Stimulated activated naive CD8-positive, alpha-beta T cell treated with anti-CD3 and anti-CD28 coated beads, Interleukin-15, amount 100 ng/mL, for 72 hours (primary cell): Measurements from ENCODE around the gene ACTG1.

Source experiments
- ATAC-seq: fragments of 150-1000 bp; cut with Tn5 transposase; 2 replicates; pipeline ENCODE4 v1.10.0; 2021; ENCODE audit warnings: mild to moderate bottlenecking, moderate library complexity
- DNase-seq, 2 donors: peaks; one replicate each; pipeline ENCODE4 v3.0.0; 2021 to 2022
- H3K27ac Mint-ChIP-seq, 2 donors: one replicate each; pipeline ENCODE4 v1.8.0; 2022; ENCODE audit warnings: mild to moderate bottlenecking in 2 of 2, mixed read lengths in 2 of 2, moderate library complexity in 2 of 2
- H3K27me3 Mint-ChIP-seq: one replicate; pipeline ENCODE4 v1.8.0; 2022; ENCODE audit warnings: mixed read lengths
- H3K4me1 Mint-ChIP-seq: one replicate; pipeline ENCODE4 v1.8.0; 2022; ENCODE audit warnings: mild to moderate bottlenecking, mixed read lengths
- H3K4me3 Mint-ChIP-seq, 2 donors: one replicate each; pipeline ENCODE4 v1.8.0; 2022; ENCODE audit warnings: mild to moderate bottlenecking in 2 of 2, mixed read lengths in 2 of 2, moderate library complexity in 1 of 2
- H3K9me3 Mint-ChIP-seq, 2 donors: one replicate each; pipeline ENCODE4 v1.8.0; 2022; ENCODE audit warnings: mixed read lengths in 2 of 2

ACTG1 gene

DNA sequence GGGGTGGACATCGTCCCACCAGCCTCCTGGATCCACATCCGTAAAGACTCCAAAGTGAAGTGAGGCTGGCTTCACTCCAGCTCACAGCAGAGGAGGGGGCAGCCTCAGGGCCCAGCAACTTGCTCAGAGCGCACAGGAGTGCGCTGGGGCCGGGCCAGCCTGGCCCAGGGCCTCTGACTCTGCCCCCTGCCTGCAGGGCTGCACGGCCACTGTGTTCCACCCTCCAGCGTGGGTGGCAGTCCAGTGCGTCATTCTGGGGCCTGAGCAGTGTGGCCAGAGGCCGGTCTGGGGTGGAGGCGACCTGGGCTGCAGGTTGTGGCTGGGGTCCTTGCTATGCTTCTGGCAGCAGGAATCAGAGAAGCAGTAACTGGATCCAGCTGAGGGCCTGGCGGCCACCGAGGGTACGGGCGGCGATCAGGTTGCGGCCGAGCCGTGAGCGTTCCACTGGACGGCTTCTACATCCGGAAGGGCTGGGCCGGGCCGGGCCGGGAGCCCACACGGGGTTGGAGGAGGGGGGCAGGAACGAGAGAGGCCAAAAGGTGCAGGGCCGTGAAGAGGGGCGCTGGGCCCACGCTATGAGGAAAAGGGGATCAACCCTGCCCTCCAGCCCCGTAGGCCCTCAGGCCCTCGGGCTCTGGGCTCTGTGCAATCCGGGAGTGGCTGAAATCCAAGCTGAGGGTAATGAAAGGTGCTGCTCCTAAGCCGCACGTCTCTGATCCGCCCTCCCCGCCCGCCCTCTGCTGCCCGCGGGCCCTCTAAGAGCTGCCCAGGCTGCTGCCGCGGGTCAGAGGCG is 15.2 kb upstream of the ACTG1 start, which contains the start of gene FSCN2:
Gene FSCN2, plus strand, starts transcription at position 787 of the 793 bp plus-strand sequence. CDS start 155 bp downstream, outside the sequence.
- H3K27me3 Mint-ChIP-seq = peaks cover 40% of the 10 kb centered on the region
- H3K9me3 Mint-ChIP-seq = no peaks in the 10 kb centered on the region
- no peak within 1 kb of the TSS for H3K4me3 Mint-ChIP-seq
- no peaks in the 10 kb centered on the region for H3K4me1 Mint-ChIP-seq
- ATAC-seq (no peak), DNase-seq (no peak)
- no peak within 1 kb of the TSS for H3K27ac Mint-ChIP-seq

DNA sequence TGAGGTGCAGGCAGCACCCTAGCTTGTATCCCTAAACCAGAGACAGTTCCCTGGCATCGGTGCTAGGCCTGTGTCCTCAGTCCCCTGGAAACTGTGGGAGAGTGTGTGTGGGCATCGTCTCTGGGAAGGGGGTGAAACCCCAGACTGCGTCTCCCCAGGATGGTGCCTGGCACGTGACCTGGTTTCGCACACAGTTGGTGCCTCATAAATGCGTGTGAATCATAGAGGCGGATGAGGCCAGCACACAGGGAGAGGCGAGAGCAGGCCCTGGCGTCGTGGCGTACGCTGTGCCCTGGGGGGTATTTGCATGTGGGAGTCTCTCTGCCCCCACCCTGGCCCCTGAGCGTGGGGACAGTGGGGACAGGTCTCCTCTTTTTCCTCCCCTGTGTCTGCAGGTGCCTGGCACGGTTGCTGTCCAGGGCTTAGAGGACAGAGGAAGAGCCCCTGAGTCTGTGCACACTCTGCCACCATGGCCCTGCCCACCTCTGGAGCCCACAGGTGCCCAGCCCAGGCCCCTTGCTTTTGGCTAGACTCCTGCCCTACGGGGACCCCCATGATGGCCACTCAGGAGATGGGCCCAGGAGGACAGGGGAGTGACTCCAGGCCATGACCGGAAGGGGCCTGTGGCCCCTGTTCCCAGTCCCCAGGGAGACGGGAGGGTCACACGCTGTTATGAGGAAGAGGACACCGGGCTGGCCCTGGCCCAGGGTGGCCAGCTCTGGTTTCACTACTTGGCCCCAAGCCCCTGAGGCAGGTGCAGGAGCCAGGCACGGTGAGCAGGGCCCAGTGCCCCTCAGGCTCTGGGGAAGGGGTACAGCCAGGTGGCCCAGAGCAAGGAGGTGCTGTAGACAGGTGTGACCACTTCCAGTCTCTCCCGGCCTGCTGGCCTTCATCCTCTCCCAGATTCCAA is 14.3 kb upstream of the ACTG1 start:
- no peak overlapping the region for H3K27ac Mint-ChIP-seq
- H3K27me3 Mint-ChIP-seq = peaks cover 47% of the 10 kb centered on the region
- ATAC-seq = no peak
- H3K4me3 Mint-ChIP-seq = no peak overlapping the region
- H3K4me1 Mint-ChIP-seq = no peaks in the 10 kb centered on the region
- H3K9me3 Mint-ChIP-seq = no peaks in the 10 kb centered on the region
- DNase-seq = no peak

DNA sequence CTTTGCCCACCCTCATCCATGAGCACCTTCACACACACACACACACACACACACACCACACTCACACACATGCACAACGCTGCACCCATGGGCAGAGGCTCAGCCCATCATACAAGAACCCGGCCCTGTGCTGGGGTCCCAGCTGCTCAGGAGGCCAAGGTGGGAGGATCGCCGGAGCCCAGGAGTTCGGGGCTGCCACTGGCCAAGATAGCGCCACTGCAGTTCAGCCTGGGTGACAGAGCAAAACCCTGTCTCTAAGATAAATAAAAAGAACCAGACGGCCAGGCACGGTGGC is 12.2 kb upstream of the ACTG1 start:
- no peak overlapping the region for H3K27ac Mint-ChIP-seq
- H3K27me3 Mint-ChIP-seq = peaks cover 47% of the 10 kb centered on the region
- no peak for DNase-seq
- H3K4me3 Mint-ChIP-seq = no peak overlapping the region
- ATAC-seq = no peak
- H3K4me1 Mint-ChIP-seq = no peaks in the 10 kb centered on the region
- no peaks in the 10 kb centered on the region for H3K9me3 Mint-ChIP-seq

DNA sequence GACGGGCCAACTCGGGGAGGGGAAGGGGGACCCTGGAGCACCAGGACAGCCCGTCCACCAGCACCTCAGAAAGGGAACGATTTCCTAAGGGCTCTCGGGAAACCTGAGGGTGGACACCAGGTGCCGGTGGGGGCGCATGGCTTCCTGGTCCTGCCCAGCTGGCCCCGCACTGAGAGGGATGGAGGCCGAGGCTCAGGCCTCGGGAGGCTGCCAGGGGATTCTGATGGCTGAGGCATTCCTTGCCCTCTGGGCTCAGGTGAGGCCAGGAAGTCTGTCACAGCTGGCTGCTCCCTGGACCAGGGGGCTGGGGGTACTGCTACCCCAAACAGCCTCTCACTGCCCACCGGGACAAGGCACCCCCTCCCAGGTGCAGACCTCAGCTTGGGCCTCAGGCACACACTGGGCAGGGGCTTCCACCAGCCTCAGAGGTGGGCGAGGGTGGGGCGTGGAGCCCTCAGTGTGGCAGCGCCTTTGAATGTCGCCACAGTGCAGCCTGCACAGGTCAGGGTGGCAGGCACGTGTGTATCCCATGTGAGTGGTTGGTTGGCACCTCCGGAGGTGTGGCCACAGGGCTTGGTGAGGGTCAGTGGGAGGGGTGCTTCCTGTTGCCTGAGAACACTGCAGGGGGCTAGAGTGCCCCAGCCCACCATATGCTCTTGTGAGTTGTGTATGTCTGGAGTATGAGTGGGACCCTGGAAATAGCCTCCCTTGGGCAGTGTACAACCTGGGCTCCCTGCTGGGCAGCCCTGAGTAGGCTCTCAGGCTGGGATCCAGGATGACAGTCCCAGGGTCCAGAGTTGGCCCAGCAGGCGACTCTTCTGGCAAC is 11.7 kb upstream of the ACTG1 start:
- ATAC-seq = no peak
- Mint-ChIP-seq H3K27ac (no peak overlapping the region), H3K4me1 (peaks cover 4% of the 10 kb centered on the region), H3K4me3 (no peak overlapping the region), H3K27me3 (peaks cover 47% of the 10 kb centered on the region), H3K9me3 (no peaks in the 10 kb centered on the region)
- DNase-seq = no peak

DNA sequence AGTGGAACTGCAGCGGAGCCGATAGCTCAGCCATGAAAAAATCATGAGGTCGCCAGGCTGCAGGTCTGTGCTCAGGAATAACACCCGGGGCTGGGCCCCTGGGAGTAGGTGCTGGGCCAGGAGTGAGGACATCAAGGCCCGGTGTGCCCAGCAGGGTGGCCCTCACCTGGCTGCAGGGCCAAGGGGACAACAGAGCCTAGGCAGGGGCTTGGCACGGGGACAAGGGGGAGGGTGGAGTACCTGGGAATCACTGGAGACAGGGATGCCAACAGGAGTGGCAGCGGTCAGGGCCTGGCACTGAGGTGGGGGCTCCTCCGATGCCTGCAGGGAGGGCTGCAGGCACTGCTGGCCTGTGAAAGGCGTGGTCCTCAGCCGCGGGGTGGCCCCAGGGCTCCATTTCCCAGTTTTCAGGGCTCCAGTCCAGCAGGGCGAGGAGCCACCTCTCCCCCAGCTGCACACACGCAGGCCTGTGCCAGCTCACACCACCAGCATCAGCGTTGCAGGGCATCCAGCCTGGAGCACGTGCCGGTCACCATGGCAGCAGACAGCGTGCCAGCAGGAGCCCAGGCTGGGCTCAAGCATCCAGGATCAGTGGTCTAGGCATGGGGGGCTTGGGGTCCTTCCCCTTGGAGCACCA is 10.9 kb upstream of the ACTG1 start:
- Mint-ChIP-seq H3K9me3 (no peaks in the 10 kb centered on the region), H3K27ac (no peak overlapping the region), H3K27me3 (peaks cover 47% of the 10 kb centered on the region), H3K4me1 (peaks cover 7% of the 10 kb centered on the region), H3K4me3 (no peak overlapping the region)
- ATAC-seq (no peak), DNase-seq (no peak)

DNA sequence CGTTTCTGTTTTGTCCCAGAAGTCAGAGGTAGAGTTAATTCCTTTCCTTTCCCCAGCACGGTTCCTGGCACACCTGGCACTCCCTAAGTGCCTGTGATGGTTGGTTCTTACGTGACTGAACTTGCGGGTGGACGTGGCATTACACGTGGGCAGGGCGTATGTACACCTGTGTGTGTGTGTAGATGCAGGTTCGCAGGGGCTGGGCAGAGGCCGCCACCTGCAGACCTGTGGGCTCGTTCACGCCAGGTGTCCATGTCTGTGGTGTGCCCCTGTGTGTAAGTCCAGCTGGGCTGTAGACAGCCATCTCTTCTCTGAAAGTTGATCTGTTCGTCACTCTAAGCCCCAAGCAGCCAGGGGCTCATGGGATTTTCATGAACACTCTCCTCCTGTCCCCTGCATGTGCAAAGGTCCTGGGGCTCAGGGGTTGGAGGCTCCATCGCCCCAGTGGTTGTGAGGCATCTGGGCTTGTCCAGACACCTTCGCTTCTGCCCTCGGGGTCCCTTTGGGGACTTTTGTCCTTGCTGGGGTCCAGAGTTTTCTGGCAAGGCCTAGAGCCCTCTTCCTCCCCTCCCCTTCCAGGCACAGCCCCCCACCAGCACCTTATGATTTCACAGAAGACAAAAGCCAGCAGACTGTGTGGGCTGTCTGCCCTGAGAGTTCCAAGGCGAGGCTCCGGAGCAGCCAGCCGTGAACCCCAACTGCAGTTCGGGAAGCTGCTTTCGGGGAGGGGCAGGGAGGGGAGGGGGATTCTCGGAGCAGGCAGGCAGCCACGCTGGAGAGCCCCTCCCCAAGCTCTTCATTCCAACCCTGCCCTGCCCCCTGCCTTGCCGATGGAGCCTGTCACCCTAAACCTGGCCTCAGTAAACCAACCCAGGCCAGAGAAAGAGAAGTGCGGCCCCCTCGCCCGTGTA is 10.1 kb upstream of the ACTG1 start:
- DNase-seq (no peak), ATAC-seq (no peak)
- Mint-ChIP-seq H3K4me1 (peaks cover 14% of the 10 kb centered on the region), H3K27me3 (peaks cover 47% of the 10 kb centered on the region), H3K9me3 (no peaks in the 10 kb centered on the region), H3K4me3 (no peak overlapping the region), H3K27ac (no peak overlapping the region)

DNA sequence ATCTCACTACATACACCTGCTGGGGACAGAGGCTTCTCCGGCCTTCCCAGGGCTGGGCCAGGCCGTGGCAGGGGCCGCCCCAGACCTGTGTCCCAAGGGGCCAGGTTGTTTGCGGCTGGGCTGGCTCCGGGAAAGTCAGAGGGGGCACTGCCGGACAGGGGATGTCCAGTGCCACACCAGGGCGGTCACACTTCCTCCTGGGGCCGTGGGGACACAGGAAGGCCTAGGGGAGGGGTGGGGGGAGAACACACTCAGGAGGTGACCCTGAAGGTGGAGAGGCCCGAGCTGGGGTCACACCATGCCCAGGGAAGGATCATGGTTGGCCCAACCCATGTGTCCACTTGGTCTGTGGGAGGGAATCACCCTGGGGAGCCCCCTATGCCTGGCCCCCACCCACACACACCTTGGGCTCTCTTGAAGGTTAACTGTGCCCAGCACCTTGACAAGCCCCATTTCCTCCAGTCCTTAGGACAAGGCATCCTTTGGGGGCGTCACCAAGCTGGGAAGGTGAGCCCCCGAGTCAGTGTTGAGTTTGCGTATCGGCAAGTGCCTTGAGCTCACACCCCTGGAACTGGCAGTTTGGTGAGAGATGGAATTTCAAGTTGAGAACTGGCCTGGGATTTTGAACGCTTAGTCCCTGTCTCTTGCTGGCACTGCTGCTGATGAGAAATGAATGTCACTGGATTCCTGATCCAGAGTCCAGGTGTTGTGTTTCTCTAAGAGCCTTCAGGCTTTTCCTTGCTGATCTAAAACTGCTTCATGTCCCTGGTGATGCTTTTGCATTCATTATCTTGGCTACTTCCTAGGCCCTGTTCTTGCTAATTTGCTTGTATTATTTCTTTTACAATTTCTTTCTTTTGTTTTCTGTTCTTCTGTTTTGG is 7.7 kb upstream of the ACTG1 start:
- Mint-ChIP-seq H3K27me3 (peaks cover 29% of the 10 kb centered on the region), H3K9me3 (no peaks in the 10 kb centered on the region), H3K27ac (peak overlapping the region in 1 of 2 donors; percentile 4), H3K4me3 (peak overlapping the region; percentile 49 to 72), H3K4me1 (peaks cover 39% of the 10 kb centered on the region)
- no peak for DNase-seq
- no peak for ATAC-seq

DNA sequence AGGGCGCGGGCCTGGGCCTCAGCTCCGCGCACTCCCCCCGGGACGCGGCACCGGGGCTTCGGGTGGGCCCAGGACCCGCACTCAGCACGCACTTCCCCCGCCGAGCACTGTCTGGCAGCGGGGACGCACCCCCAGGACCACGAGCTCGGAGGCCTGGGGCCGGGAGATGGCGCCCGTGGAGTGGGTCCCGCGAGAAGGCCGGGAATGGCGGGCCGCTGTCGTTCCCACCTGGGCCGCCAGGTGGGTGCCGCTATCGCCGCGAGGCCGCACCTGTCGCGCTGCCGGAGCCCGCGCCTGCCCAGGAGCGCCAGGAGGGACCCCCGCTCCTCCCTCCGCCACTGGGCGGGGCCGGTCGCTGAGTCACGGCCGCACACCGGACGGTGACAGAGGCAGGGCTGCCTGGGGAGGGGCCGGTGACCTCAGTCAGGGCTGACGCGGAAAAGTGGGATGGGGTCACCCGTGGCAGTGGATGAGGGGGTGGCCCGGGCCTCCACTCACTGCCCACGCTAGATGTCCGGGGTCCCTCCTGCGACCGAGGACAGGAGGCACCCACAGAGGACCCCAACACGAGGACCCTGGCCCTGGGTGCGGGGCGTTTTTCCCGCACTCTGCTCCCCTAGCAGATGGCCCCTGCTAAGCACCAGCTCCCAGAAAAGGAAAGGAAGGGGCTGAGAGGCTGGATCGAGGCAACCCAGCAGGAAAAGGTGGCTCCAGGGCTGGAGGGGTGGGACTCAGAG is 6.9 kb upstream of the ACTG1 start:
- no peaks in the 10 kb centered on the region for H3K9me3 Mint-ChIP-seq
- no peak overlapping the region for H3K27ac Mint-ChIP-seq
- ATAC-seq = peak; percentile 54

DNA sequence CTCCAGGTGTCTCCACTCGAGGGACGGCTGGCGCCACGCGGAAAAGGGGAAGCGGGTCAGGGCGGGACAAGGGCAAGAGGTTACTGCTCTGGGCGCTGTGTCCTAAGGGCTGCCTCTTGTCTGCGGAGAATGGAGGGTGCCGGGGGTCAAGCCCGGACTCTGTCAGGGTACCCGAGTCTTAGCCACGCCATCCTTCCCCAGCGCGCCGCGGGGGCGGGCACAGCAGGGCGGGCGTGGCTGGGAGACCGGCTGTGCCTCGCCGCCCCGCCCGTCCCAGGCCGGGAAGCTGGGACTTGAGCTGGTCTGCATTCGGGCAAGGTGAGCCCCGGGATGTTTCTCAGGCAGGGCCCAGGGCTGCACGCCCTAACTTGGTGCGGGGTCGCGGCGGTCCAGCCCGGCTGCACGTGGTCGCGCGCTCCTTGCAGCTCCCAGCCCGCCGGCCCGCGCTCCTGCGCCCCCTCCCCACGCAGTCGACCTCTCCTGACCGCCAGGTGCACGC is 6.2 kb upstream of the ACTG1 start:
- Mint-ChIP-seq H3K27me3 (peaks cover 16% of the 10 kb centered on the region), H3K27ac (no peak overlapping the region), H3K9me3 (no peaks in the 10 kb centered on the region), H3K4me3 (peak overlapping the region in 1 of 2 donors; percentile 72), H3K4me1 (peaks cover 42% of the 10 kb centered on the region)
- ATAC-seq = no peak
- no peak for DNase-seq

More for the DNA sequence above, 6.9 kb upstream of the ACTG1 start:
- H3K27me3 Mint-ChIP-seq = peaks cover 21% of the 10 kb centered on the region
- peaks cover 42% of the 10 kb centered on the region for H3K4me1 Mint-ChIP-seq
- peak; percentile 52 to 70 for DNase-seq
- peak overlapping the region; percentile 49 to 72 for H3K4me3 Mint-ChIP-seq

DNA sequence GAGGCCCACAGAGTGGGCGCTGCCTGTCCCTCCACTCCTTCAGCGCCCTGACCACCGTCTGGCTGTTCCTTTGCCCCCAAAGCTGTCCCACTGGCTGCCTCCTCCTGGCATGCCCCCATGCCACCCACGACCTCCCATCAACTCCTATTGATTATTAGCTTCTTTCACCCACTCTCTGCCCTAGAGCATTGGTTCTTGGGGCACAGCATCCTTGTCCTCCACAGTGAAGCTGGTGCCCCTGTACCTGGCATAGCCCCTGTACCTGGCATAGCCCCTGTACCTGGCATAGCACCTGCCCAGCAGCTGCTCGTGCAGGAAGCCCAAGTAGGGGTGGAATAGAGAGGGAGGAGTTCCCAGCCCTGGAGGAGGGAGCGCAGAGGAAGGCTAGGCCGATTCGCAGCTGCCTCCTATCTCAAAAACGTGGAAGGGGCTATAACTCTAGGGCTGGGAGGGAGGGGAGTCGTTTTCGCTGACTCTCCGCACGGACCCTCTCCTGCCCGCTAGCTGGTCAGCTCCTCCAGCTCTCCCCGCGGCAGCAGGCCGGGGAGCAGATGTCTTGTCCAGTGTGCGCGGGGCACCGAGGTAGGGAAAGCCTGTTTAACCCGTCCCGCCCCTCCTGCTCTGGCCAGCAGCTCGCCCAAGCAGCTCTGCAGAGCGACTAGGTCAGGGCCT is 5.7 kb upstream of the ACTG1 start:
- H3K9me3 Mint-ChIP-seq = no peaks in the 10 kb centered on the region
- no peak for DNase-seq
- peaks cover 10% of the 10 kb centered on the region for H3K27me3 Mint-ChIP-seq
- peak overlapping the region; percentile 4 to 50 for H3K4me3 Mint-ChIP-seq
- ATAC-seq = no peak
- peaks cover 47% of the 10 kb centered on the region for H3K4me1 Mint-ChIP-seq
- no peak overlapping the region for H3K27ac Mint-ChIP-seq

DNA sequence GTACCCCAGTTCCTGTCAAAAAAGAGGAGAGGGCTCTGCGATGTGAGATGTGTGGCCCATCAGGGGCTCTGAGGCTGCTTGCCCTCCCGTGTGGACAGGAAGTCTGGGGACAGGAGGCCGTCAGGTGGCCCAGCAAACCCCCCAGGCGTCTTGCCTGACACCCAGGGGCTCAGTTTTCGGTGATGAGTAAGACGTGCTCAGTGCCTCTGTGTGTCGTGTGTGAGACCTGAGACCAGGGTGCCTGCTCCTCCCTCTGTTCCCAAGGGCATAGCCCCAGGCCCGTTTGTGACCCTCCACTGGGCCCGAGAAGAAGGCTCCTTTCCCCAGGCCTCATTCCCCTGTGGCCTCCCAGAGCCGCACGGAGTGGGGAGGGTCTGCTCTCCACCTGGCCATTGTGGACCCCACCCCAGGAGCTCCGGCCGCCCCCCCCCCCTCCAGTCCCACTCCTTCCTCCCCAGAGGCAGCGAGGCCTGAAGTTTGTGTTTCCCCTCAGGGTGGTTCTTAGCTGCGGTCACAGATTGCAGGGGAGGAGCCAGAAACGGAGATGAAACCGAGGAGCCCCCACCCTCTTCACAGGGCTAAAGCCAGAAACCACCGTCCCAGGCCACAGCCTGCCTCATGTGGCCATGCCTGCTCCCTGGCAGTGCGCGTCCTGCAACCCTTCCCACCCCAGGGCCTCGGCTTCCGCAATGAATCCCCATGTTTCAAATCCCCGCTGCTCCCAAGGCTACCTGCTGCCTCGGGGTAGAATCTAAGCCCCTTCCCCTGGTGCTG is 4.9 kb upstream of the ACTG1 start:
- Mint-ChIP-seq H3K4me3 (peak overlapping the region; percentile 4 to 50), H3K27me3 (peaks cover 4% of the 10 kb centered on the region), H3K27ac (no peak overlapping the region), H3K9me3 (no peaks in the 10 kb centered on the region), H3K4me1 (peaks cover 47% of the 10 kb centered on the region)
- no peak for ATAC-seq
- no peak for DNase-seq

DNA sequence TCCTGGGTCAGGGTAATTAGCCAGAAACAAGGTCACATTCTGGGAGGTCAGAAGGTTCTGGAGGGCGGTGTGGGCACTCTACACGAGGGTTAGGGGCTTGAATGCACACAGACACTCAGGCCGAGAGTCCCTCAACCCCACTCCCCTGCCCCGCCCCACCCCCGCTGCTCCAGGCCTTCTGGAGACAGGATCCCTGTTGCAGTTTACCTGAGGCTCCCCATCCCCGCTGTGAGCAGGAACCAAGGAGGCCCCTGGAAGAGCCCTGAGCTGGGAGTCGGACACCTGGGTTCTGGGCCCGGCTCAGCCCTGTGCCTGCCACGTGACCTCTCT is 4.4 kb upstream of the ACTG1 start:
- no peak overlapping the region for H3K27ac Mint-ChIP-seq
- ATAC-seq (no peak), DNase-seq (no peak)
- no peaks in the 10 kb centered on the region for H3K9me3 Mint-ChIP-seq
- H3K4me1 Mint-ChIP-seq = peaks cover 47% of the 10 kb centered on the region
- H3K4me3 Mint-ChIP-seq = peak overlapping the region in 1 of 2 donors; percentile 97
- H3K27me3 Mint-ChIP-seq = no peaks in the 10 kb centered on the region
